Heart left ventricle (tissue), 13 donors: ENCODE measurements around the gene DHX30.

Experiments
- POLR2A ChIP-seq, 2 donors: fragments of 450-650 bp; IDR thresholded peaks; one replicate each; pipeline ENCODE4 v1.6.1; 2017; ENCODE audit warnings: antibody characterized with exemption in 2 of 2, mild to moderate bottlenecking in 2 of 2, moderate library complexity in 2 of 2
- TF ChIP-seq, protein P1 (sequence below), 12 donors: fragments of 200-600 bp; sonication (generic) in 4 of 12; IDR thresholded peaks; one replicate each; pipeline versions ENCODE4 v1.5.0 to v1.8.0; 2018 to 2022; ENCODE audit warnings: antibody characterized with exemption in 12 of 12, mild to moderate bottlenecking in 5 of 12
- donor health status: ischemic (EF 13 %, LVEDD 7.1; RV severe dilation, severe dysfunction).
- donor health status: DM: no; HTN: yes; CAD: no.
- donor health status: DM: no; HTN: no; CAD: no.
- donor health status: ischemic (EF 25% LVEDD 6.9; RV normal size, moderate dysfunction).
- donor health status: ischemic (EF 25% LVEDD 5.7; RV mildly dilated, moderate dysfunction).
- donor health status: ischemic (EF 35%, LVEDD 5.7; RV mildly dilated, moderate dysfunction).
- donor health status: nonischemic (EF 11% LVEDD 7.7; RV severe dilation, severe dysfunction).
- donor health status: DM: yes; HTN: yes; CAD: no.
- donor health status: PGD.
- donor health status: ischemic (EF 29% LVEDD 5.4; RV normal size, mild dysfunction).
- donor health status: nonischemic (EF 23%, LVEDD 6.1; RV moderate dilation, normal function).

DNA sequence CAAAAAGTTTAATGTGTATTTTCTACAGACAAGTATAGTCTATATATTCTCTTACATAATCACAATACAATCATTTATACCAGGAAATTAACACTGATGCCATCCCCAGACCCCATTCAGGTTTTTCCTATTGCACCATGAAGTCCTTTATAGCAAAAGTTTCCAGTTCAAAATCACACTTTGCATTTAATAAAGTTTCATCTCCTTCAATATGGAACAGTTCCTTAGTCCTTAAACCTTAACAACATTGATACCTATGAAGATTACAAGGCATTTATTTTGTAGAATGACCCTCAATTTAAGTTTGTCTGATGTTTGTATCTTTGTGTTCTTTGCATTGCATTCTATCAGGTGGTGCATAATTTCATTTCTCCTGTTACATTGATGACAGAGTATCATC is 19.3 kb upstream of the DHX30 start:
- TF ChIP-seq, protein P1, sequence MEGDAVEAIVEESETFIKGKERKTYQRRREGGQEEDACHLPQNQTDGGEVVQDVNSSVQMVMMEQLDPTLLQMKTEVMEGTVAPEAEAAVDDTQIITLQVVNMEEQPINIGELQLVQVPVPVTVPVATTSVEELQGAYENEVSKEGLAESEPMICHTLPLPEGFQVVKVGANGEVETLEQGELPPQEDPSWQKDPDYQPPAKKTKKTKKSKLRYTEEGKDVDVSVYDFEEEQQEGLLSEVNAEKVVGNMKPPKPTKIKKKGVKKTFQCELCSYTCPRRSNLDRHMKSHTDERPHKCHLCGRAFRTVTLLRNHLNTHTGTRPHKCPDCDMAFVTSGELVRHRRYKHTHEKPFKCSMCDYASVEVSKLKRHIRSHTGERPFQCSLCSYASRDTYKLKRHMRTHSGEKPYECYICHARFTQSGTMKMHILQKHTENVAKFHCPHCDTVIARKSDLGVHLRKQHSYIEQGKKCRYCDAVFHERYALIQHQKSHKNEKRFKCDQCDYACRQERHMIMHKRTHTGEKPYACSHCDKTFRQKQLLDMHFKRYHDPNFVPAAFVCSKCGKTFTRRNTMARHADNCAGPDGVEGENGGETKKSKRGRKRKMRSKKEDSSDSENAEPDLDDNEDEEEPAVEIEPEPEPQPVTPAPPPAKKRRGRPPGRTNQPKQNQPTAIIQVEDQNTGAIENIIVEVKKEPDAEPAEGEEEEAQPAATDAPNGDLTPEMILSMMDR (IDR thresholded peaks at IDR 0.05) = no peak
- no peak for TF ChIP-seq POLR2A (IDR thresholded peaks at IDR 0.05)
